H1 (cell line): ENCODE measurements around the gene BLOC1S1.

Experiments
- BRCA1 ChIP-seq: IDR thresholded peaks from 2 replicates; pipeline ENCODE4 v1.6.1; 2012; ENCODE audit warnings: low read depth, low read length, improper control_type of control experiment
- POLR2A ChIP-seq, 2 experiments: IDR thresholded peaks; 1 replicate in 1 of 2; 2 replicates in 1 of 2; pipeline ENCODE4 v1.6.1; 2011; ENCODE audit warnings: low read depth in 2 of 2, low read length in 2 of 2, mild to moderate bottlenecking in 2 of 2; ENCODE audit errors: control extremely low read depth in 1 of 2
- POLR2AphosphoS5 ChIP-seq: IDR thresholded peaks from 2 replicates; pipeline ENCODE4 v1.6.1; 2011; ENCODE audit warnings: low read depth, low read length

DNA sequence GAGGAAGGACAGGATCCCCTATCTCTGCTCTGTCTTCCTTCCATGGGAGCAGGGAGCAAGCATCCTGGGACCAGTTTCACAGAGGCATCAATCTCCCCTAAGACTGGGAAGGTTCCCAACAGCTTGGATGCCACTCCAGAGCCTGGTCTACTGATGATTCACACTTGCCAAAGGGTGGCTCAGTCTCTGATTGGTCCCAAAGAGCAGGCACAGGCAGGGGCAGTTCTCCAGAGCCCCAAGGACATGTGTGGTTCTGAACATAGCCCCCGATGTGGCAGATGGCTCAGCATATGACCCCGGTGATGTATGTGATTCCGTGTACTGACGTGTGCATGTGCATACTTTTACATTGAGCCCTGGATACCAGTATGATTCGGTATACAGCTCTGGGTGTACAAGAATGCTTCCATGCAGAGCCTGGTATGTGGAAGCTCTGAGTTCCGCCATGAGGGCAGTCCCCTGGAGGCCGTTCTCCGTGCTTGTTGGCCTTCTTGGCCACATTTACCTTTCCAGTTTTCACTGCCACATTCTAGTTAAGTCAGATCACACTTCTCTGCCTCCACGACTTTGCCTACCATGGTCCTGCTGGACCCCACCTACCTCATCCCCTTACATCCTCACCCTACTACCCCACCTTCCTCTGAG is 29.4 kb upstream of the BLOC1S1 start:
- no peak for TF ChIP-seq POLR2A (IDR thresholded peaks at IDR 0.05; ENCODE audit: control extremely low read depth in 1 of 2, low read depth in 2 of 2, low read length in 2 of 2)
- no peak for TF ChIP-seq POLR2AphosphoS5
- no peak for TF ChIP-seq BRCA1
